Upper lobe of left lung (tissue), 6 donors: ENCODE measurements around the gene OR51V1. TPM values are rescaled to one million over a fixed set of nuclear protein-coding genes. Genes with fewer than 3 reads are reported as not detected.

Experiments
- ATAC-seq, 2 donors: fragments of 200-7000 bp; cut with Tn5 transposase; one replicate each; pipeline ENCODE4 v1.9.1; 2022; ENCODE audit warnings: mild to moderate bottlenecking in 2 of 2, moderate library complexity in 2 of 2; ENCODE audit not compliant: low FRiP score in 2 of 2
- DNase-seq, 2 donors: peaks; one replicate each; pipeline ENCODE4 v3.0.0-alpha.2; 2019 to 2020
- H3K27ac ChIP-seq, 4 donors: fragments of 200-600 bp; sonication (generic); one replicate each; pipeline ENCODE4 v1.5.1; 2016 to 2019
- H3K27me3 ChIP-seq, 4 donors: fragments of 200-600 bp; sonication (generic); one replicate each; pipeline ENCODE4 v1.5.1; 2017 to 2019
- H3K36me3 ChIP-seq, 4 donors: fragments of 200-600 bp; sonication (generic); one replicate each; pipeline ENCODE4 v1.5.1; 2016 to 2019
- H3K4me1 ChIP-seq, 4 donors: fragments of 200-600 bp; sonication (generic); one replicate each; pipeline ENCODE4 v1.5.1; 2018 to 2019
- H3K4me3 ChIP-seq, 4 donors: fragments of 200-600 bp; sonication (generic); one replicate each; pipeline ENCODE4 v1.5.1; 2017 to 2019; ENCODE audit warnings: mild to moderate bottlenecking in 2 of 4, moderate library complexity in 1 of 4
- H3K9me3 ChIP-seq, 4 donors: fragments of 200-600 bp; sonication (generic); one replicate each; pipeline ENCODE4 v1.5.1; 2018 to 2019
- CTCF ChIP-seq, 6 experiments: fragments of 450-650 bp in 4 of 6; fragments of 200-600 bp in 2 of 6; sonication (generic) in 2 of 6; IDR thresholded peaks; one replicate each; pipeline ENCODE4 v1.5.1; 2016 to 2019; ENCODE audit warnings: antibody characterized with exemption in 6 of 6
- EP300 ChIP-seq, 4 donors: sonication (generic); formaldehyde crosslinking; IDR thresholded peaks; one replicate each; pipeline ENCODE4 v1.5.1; 2017; ENCODE audit warnings: antibody characterized with exemption in 4 of 4, control low read depth in 2 of 4
- POLR2A ChIP-seq, 4 donors: fragments of 450-650 bp; IDR thresholded peaks; one replicate each; pipeline ENCODE4 v1.5.1; 2016 to 2017; ENCODE audit warnings: antibody characterized with exemption in 4 of 4, mild to moderate bottlenecking in 2 of 4
- POLR2AphosphoS5 ChIP-seq, 2 donors: sonication (generic); formaldehyde crosslinking; IDR thresholded peaks; one replicate each; pipeline ENCODE4 v1.5.1; 2017; ENCODE audit warnings: antibody characterized with exemption in 2 of 2
- WGBS, 2 donors: methylation state at CpG; one replicate each; pipeline ENCODE4 v1.1.5; 2017 to 2018; 5-methylcytosine and 5-hydroxymethylcytosine counted together
- total RNA-seq, 6 donors: library from RNA; depleted of rRNA in 4 of 6; stranded (reverse); fragments of >200 nt in 4 of 6; gene quantifications; one replicate each; pipeline versions ENCODE4 v1.1.0 to v1.2.1, GENCODE V29; 2016 to 2021
- donor health status: DM: no; HTN: no; CAD: no; lungs with moderate emphysema.
- donor health status: DM: no; HTN: yes; CAD: no; lungs with severe emphysema.

The OR51V1 gene
- total RNA-seq, 6 donors from 2014 or later, result not detected

- Histone ChIP-seq H3K4me1 (no peaks in the 10 kb centered on the region), H3K9me3 (no peaks in the 10 kb centered on the region), H3K36me3 (no peaks in the 10 kb centered on the region), H3K27ac (no peak overlapping the region), H3K4me3 (no peak overlapping the region), H3K27me3 (no peaks in the 10 kb centered on the region)
- no peak for TF ChIP-seq CTCF (IDR thresholded peaks at IDR 0.05)
- ATAC-seq, result no peak
- no peak for DNase-seq
- 84 to 90% methylated on average over 2 of the region's 2 CpGs for WGBS, 2 donors
Observed at GRCh38 chr11:5231111-5231510, 30.6 kb upstream of the OR51V1 start.

DNA sequence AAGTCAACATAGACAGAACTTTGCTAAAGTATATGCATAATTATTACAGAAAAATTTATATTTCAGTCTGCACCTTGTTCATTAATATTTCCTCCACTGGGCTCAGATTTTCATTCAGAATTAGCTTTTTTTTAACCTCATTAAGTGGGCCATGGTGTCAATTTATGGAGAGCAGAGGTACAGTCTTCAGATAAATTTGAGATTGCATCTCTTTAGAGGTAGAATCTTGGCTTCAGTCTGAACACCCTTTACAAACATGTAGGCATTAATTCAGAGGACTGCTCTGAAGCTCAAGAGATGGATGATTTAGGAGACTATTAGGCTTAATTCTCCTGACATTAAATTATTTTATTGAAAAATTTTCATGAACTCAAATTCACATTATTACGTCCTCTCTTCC, 29.8 kb upstream of the OR51V1 start:
- TF ChIP-seq CTCF (IDR thresholded peaks at IDR 0.05) (no peak), EP300 (IDR thresholded peaks at IDR 0.05) (no peak), POLR2AphosphoS5 (IDR thresholded peaks at IDR 0.05) (no peak), POLR2A (IDR thresholded peaks at IDR 0.05) (no peak)
- Histone ChIP-seq H3K9me3 (no peaks in the 10 kb centered on the region), H3K36me3 (no peaks in the 10 kb centered on the region), H3K4me1 (no peaks in the 10 kb centered on the region), H3K4me3 (no peak overlapping the region), H3K27ac (no peak overlapping the region), H3K27me3 (no peaks in the 10 kb centered on the region)
- 79 to 91% methylated on average over 1 of the region's 1 CpG for WGBS, 2 donors
- DNase-seq (no peak), ATAC-seq (no peak)

GRCh38 chr11:5229796-5230195, 29.3 kb upstream of the OR51V1 start:
- Histone ChIP-seq H3K4me1 (no peaks in the 10 kb centered on the region), H3K27me3 (no peaks in the 10 kb centered on the region), H3K4me3 (no peak overlapping the region), H3K27ac (no peak overlapping the region), H3K9me3 (no peaks in the 10 kb centered on the region), H3K36me3 (no peaks in the 10 kb centered on the region)
- DNase-seq (no peak), ATAC-seq (no peak)
- TF ChIP-seq CTCF (IDR thresholded peaks at IDR 0.05), result no peak
- no peak for TF ChIP-seq EP300 (IDR thresholded peaks at IDR 0.05)
- 78 to 89% methylated on average over 2 of the region's 2 CpGs for WGBS, 2 donors

GRCh38 chr11:5229356-5229755, 28.9 kb upstream of the OR51V1 start:
- Histone ChIP-seq H3K27me3 (no peaks in the 10 kb centered on the region), H3K9me3 (no peaks in the 10 kb centered on the region), H3K4me1 (no peaks in the 10 kb centered on the region), H3K4me3 (no peak overlapping the region), H3K27ac (no peak overlapping the region), H3K36me3 (no peaks in the 10 kb centered on the region)
- TF ChIP-seq POLR2AphosphoS5 (IDR thresholded peaks at IDR 0.05), result no peak
- no peak for TF ChIP-seq EP300 (IDR thresholded peaks at IDR 0.05)
- TF ChIP-seq POLR2A (IDR thresholded peaks at IDR 0.05), result no peak
- no peak for TF ChIP-seq CTCF (IDR thresholded peaks at IDR 0.05)
- no peak for DNase-seq
- 90 to 100% methylated on average over 1 of the region's 1 CpG for WGBS, 2 donors
- no peak for ATAC-seq

GRCh38 chr11:5228124-5228523, 27.6 kb upstream of the OR51V1 start:
- Histone ChIP-seq H3K4me1 (no peaks in the 10 kb centered on the region), H3K4me3 (no peak overlapping the region), H3K36me3 (no peaks in the 10 kb centered on the region), H3K27me3 (no peaks in the 10 kb centered on the region), H3K27ac (no peak overlapping the region), H3K9me3 (no peaks in the 10 kb centered on the region)
- no peak for DNase-seq
- ATAC-seq, result no peak
- WGBS, 2 donors, result 66 to 75% methylated on average over 5 of the region's 5 CpGs
- no peak for TF ChIP-seq POLR2A (IDR thresholded peaks at IDR 0.05)
- TF ChIP-seq POLR2AphosphoS5 (IDR thresholded peaks at IDR 0.05), result no peak
- no peak for TF ChIP-seq CTCF (IDR thresholded peaks at IDR 0.05)
- TF ChIP-seq EP300 (IDR thresholded peaks at IDR 0.05), result no peak
